Lung (tissue), 12 donors: ENCODE results near the gene IQSEC1. TPM values are rescaled to one million over a fixed set of nuclear protein-coding genes. Genes with fewer than 3 reads are reported as not detected.

Experiments used
- ATAC-seq: fragments of 200-7000 bp; cut with Tn5 transposase; one replicate; pipeline ENCODE4 v1.9.1; 2020; ENCODE audit warnings: moderate number of reproducible peaks; ENCODE audit not compliant: insufficient read depth, low FRiP score
- DNase-seq, 3 donors: peaks; one replicate each; pipeline ENCODE4 v3.0.0-alpha.2; 2013 to 2017
- H3K27ac ChIP-seq, 2 donors: one replicate each; pipeline ENCODE4 v1.5.1; 2013; ENCODE audit warnings: mild to moderate bottlenecking in 2 of 2, moderate library complexity in 2 of 2, control low read depth in 1 of 2, inconsistent platforms in 1 of 2, low read depth in 1 of 2, low read length in 1 of 2
- H3K27me3 ChIP-seq, 3 donors: one replicate each; pipeline ENCODE4 v1.5.1; 2013; ENCODE audit warnings: low read length in 2 of 3; ENCODE audit not compliant: control insufficient read depth in 3 of 3, insufficient read depth in 3 of 3
- H3K36me3 ChIP-seq, 4 donors: one replicate each; pipeline ENCODE4 v1.5.1; 2013; ENCODE audit warnings: low read length in 4 of 4, mild to moderate bottlenecking in 1 of 4, moderate library complexity in 1 of 4; ENCODE audit not compliant: control insufficient read depth in 4 of 4, insufficient read depth in 4 of 4
- H3K4me1 ChIP-seq, 5 donors: one replicate each; pipeline ENCODE4 v1.5.1; 2013; ENCODE audit warnings: low read length in 5 of 5, mild to moderate bottlenecking in 2 of 5, moderate library complexity in 1 of 5; ENCODE audit not compliant: control insufficient read depth in 5 of 5, insufficient read depth in 5 of 5
- H3K4me3 ChIP-seq: one replicate; pipeline ENCODE4 v1.5.1; 2013; ENCODE audit warnings: mild to moderate bottlenecking, control low read depth, moderate library complexity
- H3K9ac ChIP-seq, 2 donors: one replicate each; pipeline ENCODE4 v1.5.1; 2013; ENCODE audit warnings: low read length in 2 of 2, control low read depth in 1 of 2; ENCODE audit not compliant: insufficient read depth in 1 of 2
- H3K9me3 ChIP-seq, 4 donors: one replicate each; pipeline ENCODE4 v1.5.1; 2013; ENCODE audit warnings: low read length in 3 of 4, mild to moderate bottlenecking in 1 of 4, moderate library complexity in 1 of 4; ENCODE audit not compliant: control insufficient read depth in 4 of 4, insufficient read depth in 3 of 4
- CTCF ChIP-seq: IDR thresholded peaks from 2 replicates; pipeline ENCODE4 v1.5.1; 2012; ENCODE audit warnings: mild to moderate bottlenecking; ENCODE audit errors: control extremely low read depth, extremely low read depth
- WGBS, 2 donors: extraction: QIAGEN DNeasy Blood & Tissue Kit; methylation state at CpG; one replicate each; pipeline ENCODE4 v1.1.7; 2013; 5-methylcytosine and 5-hydroxymethylcytosine counted together
- polyA plus RNA-seq, 2 donors: library from polyadenylated mRNA; stranded (reverse); fragments of 200-250 nt; gene quantifications; one replicate each; pipeline ENCODE4 v1.2.1, GENCODE V29; 2013
- total RNA-seq, 2 donors: library from RNA; depleted of rRNA in 1 of 2; stranded (reverse); fragments of >200 nt in 1 of 2; gene quantifications; one replicate each; pipeline ENCODE4 v1.2.1, GENCODE V29; 2014 to 2021
- donor health status: control.
- donor health status: control.
- donor health status: Bipolar disorder and iron deficiency.
- donor health status: healthy.
- donor health status: DM: yes; HTN: yes; CAD: no.

IQSEC1 gene
- total and polyA plus RNA-seq, 4 donors, result 13.9 to 69.1 (median 31.1) TPM

- H3K9me3 ChIP-seq, result no peaks in the 10 kb centered on the region
- DNase-seq, result no peak
- no peak for ATAC-seq
- no peak overlapping the region for H3K27ac ChIP-seq
- H3K27me3 ChIP-seq, result no peaks in the 10 kb centered on the region
- 94 to 96% methylated on average over 7 of the region's 7 CpGs for WGBS, 2 donors
- H3K4me3 ChIP-seq, result no peak overlapping the region
- no peak for TF ChIP-seq CTCF
- H3K9ac ChIP-seq, result no peak overlapping the region
- no peaks in the 10 kb centered on the region for H3K36me3 ChIP-seq
- no peaks in the 10 kb centered on the region for H3K4me1 ChIP-seq
Observed at GRCh38 chr3:13055634-13056033, 17.6 kb downstream of the IQSEC1 start.

- DNase-seq (no peak), ATAC-seq (no peak)
- Histone ChIP-seq H3K27me3 (no peaks in the 10 kb centered on the region), H3K27ac (no peak overlapping the region), H3K9me3 (no peaks in the 10 kb centered on the region), H3K9ac (no peak overlapping the region), H3K4me1 (no peaks in the 10 kb centered on the region), H3K4me3 (no peak overlapping the region), H3K36me3 (no peaks in the 10 kb centered on the region)
- no peak for TF ChIP-seq CTCF
- WGBS, 2 donors, result 84 to 92% methylated on average over 31 of the region's 31 CpGs
Observed at GRCh38 chr3:13054341-13055285, 18.6 kb downstream of the IQSEC1 start.

GRCh38 chr3:13053893-13054292 is 19.3 kb downstream of the IQSEC1 start:
- H3K4me1 ChIP-seq, result no peaks in the 10 kb centered on the region
- H3K36me3 ChIP-seq, result no peaks in the 10 kb centered on the region
- no peak overlapping the region for H3K9ac ChIP-seq
- no peaks in the 10 kb centered on the region for H3K9me3 ChIP-seq
- ATAC-seq (no peak), DNase-seq (no peak)
- no peaks in the 10 kb centered on the region for H3K27me3 ChIP-seq
- H3K27ac ChIP-seq, result no peak overlapping the region
- WGBS, 2 donors, result 84 to 90% methylated on average over 12 of the region's 12 CpGs
- no peak for TF ChIP-seq CTCF
- H3K4me3 ChIP-seq, result no peak overlapping the region
